HG03558 (cell line): ENCODE measurements around the gene TANC1.
"Not testable (repeated sequence)": the region's sequence is repeated elsewhere in the genome, so short reads cannot be mapped to it uniquely, and the experiment has no call there.

Source experiments
- ATAC-seq: cut with Tn5 transposase; IDR thresholded peaks from one replicate; pipeline ENCODE4 v1.9.1; 2021; ENCODE audit warnings: moderate number of reproducible peaks; ENCODE audit not compliant: unreplicated experiment; ENCODE audit errors: extremely low read depth

Gene TANC1

DNA sequence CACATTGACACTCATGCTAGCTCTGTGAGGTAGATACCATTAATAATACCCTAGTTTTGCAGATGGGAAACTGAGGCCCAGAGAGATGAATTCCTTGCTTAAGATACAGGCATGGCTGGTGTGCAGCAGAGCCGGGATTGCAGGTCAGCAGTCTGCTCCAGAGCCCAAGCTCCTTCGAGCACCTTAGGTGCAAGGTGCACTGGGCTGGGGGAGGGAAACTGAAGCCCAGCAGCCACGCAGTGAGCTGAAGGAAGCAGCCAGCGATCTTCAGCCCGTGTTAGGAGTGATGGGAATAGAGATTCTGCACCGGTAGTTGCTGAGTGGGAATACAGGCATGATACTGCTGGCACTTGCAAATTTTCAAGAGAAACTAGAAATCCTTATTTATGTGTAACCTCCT, 50.6 kb downstream of the TANC1 start:
- ATAC-seq: no peak

- ATAC-seq: no peak
Measured at GRCh38 chr2:159022019-159022418, 53.6 kb downstream of the TANC1 start.

GRCh38 chr2:159026170-159026569, 57.7 kb downstream of the TANC1 start:
- no peak for ATAC-seq

DNA sequence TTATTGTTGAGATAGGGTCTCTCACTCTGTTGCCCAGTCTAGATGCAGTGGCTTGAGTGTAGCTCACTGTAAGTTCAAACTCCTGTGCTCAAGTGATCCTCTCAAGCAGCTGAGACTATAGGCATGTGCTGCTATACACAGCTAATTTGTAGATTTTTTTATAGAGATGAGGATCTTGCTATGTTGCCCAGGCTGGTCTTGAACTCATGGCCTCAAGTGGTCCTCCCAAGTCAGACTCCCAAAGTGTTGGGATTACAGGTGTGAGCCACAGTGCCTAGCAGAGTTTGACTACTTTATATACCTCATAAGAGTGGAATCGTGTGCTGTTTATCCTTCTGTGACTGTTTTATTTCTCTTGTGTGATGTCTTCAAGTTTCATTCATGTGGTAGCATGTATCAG, 60.3 kb downstream of the TANC1 start:
- no peak for ATAC-seq

GRCh38 chr2:159029936-159030335, 61.5 kb downstream of the TANC1 start:
- no peak for ATAC-seq

DNA sequence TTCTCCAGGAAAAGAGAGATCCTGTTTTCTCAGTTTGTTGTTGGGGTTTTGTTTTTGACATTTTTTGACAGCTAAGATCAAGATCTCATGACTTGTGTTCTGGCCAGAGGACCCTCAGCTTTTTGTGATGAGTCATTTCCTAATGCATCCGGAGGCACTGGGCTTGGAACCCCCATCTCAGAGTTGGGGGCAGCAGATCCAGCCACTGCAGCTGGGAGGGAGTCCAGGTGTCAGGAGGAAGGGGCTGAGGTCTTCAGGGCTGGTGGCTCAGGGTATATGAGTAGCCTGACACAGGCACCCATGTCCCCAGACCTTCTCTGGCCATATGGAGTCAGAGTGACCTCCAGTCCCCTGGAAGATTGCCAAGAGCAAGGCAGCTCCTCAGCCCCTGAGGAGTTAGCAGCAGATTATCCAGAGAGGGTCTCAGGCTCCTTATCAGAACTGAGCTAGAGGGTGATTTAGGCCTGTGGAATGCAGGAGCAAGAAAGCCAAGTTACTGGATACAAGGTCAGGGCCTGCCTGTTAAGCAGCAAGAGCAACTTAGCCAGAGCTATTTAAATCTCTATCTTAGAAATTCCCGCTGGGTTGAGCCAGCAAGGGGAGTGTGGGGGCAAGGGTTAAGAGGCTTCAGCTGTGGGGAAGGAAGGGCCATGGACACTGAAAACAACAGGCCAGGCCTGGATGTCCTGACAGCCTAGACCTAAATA, 62.4 kb downstream of the TANC1 start:
- no peak for ATAC-seq

GRCh38 chr2:159032146-159032545, 63.7 kb downstream of the TANC1 start:
- no peak for ATAC-seq

GRCh38 chr2:159032580-159032979, 64.1 kb downstream of the TANC1 start:
- no peak for ATAC-seq

DNA sequence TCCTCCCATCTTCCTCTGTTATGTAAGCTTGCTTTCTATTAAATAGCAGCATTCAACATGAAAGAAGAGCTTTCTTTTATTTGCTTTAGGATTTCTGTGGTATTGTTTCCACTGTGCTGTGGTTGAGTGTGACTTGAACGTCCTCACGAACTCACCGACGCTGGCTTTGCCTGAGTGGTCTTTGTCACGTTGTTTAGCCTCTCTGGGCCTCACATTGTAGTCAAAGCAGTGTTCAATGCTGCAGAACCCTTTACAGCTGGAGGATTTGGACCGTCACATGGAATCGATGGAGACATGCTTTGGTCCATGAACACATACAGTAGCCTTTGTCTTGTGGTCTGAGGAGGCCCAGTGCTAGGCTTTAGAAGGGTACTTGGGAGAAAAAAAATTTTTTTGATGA, 66.3 kb downstream of the TANC1 start:
- ATAC-seq: no peak

- no peak for ATAC-seq
Measured at GRCh38 chr2:159035790-159036411, 67.5 kb downstream of the TANC1 start.

- not testable (repeated sequence) for ATAC-seq
Measured at GRCh38 chr2:159036461-159036860, 68.0 kb downstream of the TANC1 start.

DNA sequence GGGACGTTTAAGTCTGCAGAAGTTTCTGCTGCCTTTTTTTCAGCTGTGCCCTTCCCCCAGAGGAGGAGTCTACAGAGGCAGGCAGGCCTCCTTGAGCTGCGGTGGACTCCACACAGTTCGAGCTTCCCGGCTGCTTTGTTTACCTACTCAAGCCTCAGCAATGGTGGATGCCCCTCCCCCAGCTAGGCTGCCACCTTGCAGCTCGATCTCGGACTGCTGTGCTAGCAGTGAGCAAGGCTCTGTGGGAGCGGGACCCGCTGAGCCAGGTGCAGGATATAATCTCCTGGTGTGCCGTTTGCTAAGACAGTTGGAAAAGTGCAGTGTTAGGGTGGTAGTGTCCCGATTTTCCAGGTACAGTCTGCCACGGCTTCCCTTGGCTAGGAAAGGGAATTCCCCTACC, 72.9 kb downstream of the TANC1 start:
- not testable (repeated sequence) for ATAC-seq

GRCh38 chr2:159042115-159042850, 73.8 kb downstream of the TANC1 start:
- no peak for ATAC-seq

DNA sequence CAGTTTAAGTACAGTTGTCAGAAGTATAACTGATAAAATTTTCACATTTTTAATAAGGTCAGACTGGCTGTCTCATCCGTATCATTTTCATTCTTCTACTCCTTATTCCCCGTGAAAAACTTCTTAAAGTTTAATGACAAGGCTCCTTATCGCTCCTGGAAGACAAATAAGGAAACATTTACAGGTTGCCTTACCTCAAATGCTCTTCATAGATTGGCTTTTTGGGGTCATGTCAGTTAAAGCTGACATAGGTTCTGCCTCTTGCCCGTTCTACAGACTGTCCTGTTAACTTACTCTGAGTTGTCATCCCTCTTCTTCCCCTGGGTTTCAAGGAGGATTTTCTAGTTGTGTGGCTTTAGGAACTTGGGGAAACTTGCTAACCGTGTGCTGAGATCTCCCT, 75.3 kb downstream of the TANC1 start:
- ATAC-seq: no peak

GRCh38 chr2:159044804-159045286, 76.4 kb downstream of the TANC1 start:
- no peak for ATAC-seq

GRCh38 chr2:159045545-159046454, 77.4 kb downstream of the TANC1 start:
- no peak for ATAC-seq

DNA sequence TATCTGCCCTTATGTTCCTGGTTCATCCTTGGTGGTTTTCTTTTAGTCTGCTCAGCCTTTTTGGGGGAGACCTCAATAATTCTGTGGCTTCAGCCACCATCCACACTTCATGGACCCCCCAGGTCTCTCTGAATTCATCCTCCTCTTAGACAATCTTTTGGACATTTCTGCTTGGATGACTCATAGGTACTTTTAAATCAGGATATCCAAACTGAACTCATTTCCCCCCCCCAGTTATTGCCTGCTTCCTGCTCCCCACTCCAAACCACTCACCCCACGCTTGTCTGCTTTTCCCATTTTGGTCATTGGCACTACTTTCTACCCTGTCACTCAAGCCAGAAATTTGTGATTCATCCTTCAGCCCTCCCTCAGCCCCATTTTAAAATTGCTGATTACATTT, 78.5 kb downstream of the TANC1 start:
- no peak for ATAC-seq

- ATAC-seq: no peak
Measured at GRCh38 chr2:159050426-159050825, 82.0 kb downstream of the TANC1 start.

- ATAC-seq: no peak
Measured at GRCh38 chr2:159051133-159051532, 82.7 kb downstream of the TANC1 start.

GRCh38 chr2:159051661-159052060, 83.2 kb downstream of the TANC1 start:
- ATAC-seq: no peak
